H1 (cell line): ENCODE data around the gene GPSM1. TPM values are rescaled to one million over a fixed set of nuclear protein-coding genes. Genes with fewer than 3 reads are reported as not detected.

Experiments used
- CTCF ChIA-PET: fragments of 300-600 bp; sonication (Branson Sonifier 250); formaldehyde crosslinking; loops from one replicate; lab custom pipeline; 2021; ENCODE audit not compliant: partially characterized antibody; lab: Charles Lee
- POLR2A ChIA-PET: fragments of 300-600 bp; sonication (Branson Sonifier 250); formaldehyde crosslinking; loops from one replicate; lab custom pipeline; 2021; ENCODE audit warnings: inconsistent platforms; ENCODE audit not compliant: partially characterized antibody; lab: Charles Lee
- DNase-seq, 2 experiments: peaks; one replicate each; pipeline versions ENCODE4 v3.0.0 to v3.0.0-alpha.2; 2010 to 2022; ENCODE audit warnings: low spot score in 2 of 2, low read depth in 1 of 2, mixed read lengths in 1 of 2
- FAIRE-seq: peaks from 2 replicates; lab custom pipeline; 2011; peaks lifted over from hg19 to GRCh38; lab: Jason Lieb, UNC
- H2AFZ ChIP-seq: 2 replicates; pipeline ENCODE4 v1.8.1; 2012; ENCODE audit warnings: low read length, inconsistent platforms
- H2AK5ac ChIP-seq: 2 replicates; pipeline ENCODE4 v1.6.1; 2013; ENCODE audit warnings: low read depth, low read length
- H2BK120ac ChIP-seq: replicated peaks from 2 replicates; pipeline ENCODE3; 2013; ENCODE audit warnings: low read depth, low read length, inconsistent platforms
- H2BK12ac ChIP-seq: 2 replicates; pipeline ENCODE4 v1.6.1; 2013; ENCODE audit warnings: low read depth, low read length
- H2BK15ac ChIP-seq: 2 replicates; pipeline ENCODE4 v1.6.1; 2013; ENCODE audit warnings: low read length
- H2BK20ac ChIP-seq: 2 replicates; pipeline ENCODE4 v1.6.1; 2013; ENCODE audit warnings: low read length
- H2BK5ac ChIP-seq: 2 replicates; pipeline ENCODE4 v1.6.1; 2013; ENCODE audit warnings: low read depth, low read length
- H3K14ac ChIP-seq: 2 replicates; pipeline ENCODE4 v1.6.1; 2013; ENCODE audit warnings: inconsistent platforms; ENCODE audit not compliant: insufficient read length
- H3K18ac ChIP-seq: 2 replicates; pipeline ENCODE4 v1.6.1; 2013; ENCODE audit warnings: low read length; ENCODE audit errors: extremely low read depth
- H3K23ac ChIP-seq: 2 replicates; pipeline ENCODE4 v1.6.1; 2013; ENCODE audit warnings: inconsistent platforms; ENCODE audit not compliant: insufficient read length
- H3K23me2 ChIP-seq: 2 replicates; pipeline ENCODE4 v1.6.1; 2013; ENCODE audit warnings: low read depth, low read length
- H3K27ac ChIP-seq: 2 replicates; pipeline ENCODE4 v1.6.1; 2011; ENCODE audit warnings: low read depth, low read length, inconsistent platforms
- H3K27me3 ChIP-seq, 4 experiments: replicated peaks in 1 of 4; 1 replicate in 1 of 4; 2 replicates in 3 of 4; pipeline versions ENCODE4 v1.6.1 to v1.8.1; 2011 to 2013; ENCODE audit warnings: low read length in 3 of 4, mild to moderate bottlenecking in 3 of 4, inconsistent platforms in 2 of 4, mixed read lengths in 2 of 4, moderate library complexity in 1 of 4; ENCODE audit not compliant: control insufficient read depth in 3 of 4, insufficient read depth in 3 of 4; ENCODE audit errors: extremely low read depth in 1 of 4
- H3K36me3 ChIP-seq, 4 experiments: 2 replicates each; pipeline versions ENCODE4 v1.6.1 to v1.8.1; 2011 to 2013; ENCODE audit warnings: mild to moderate bottlenecking in 4 of 4, low read length in 3 of 4, moderate library complexity in 2 of 4, control low read depth in 1 of 4, inconsistent platforms in 1 of 4; ENCODE audit not compliant: insufficient read depth in 4 of 4, control insufficient read depth in 2 of 4
- H3K4ac ChIP-seq: replicated peaks from 2 replicates; pipeline ENCODE3; 2013; ENCODE audit warnings: low read length, low read depth, mixed read lengths, inconsistent platforms; ENCODE audit not compliant: insufficient read length
- H3K4me1 ChIP-seq, 4 experiments: replicated peaks in 1 of 4; 1 replicate in 1 of 4; 2 replicates in 3 of 4; pipeline versions ENCODE4 v1.6.1 to v1.8.1; 2011 to 2013; ENCODE audit warnings: low read length in 3 of 4, inconsistent platforms in 2 of 4, mixed read lengths in 1 of 4; ENCODE audit not compliant: insufficient read depth in 4 of 4, control insufficient read depth in 3 of 4
- H3K4me2 ChIP-seq, 2 experiments: 2 replicates each; pipeline versions ENCODE4 v1.6.1 to v1.8.1; 2011 to 2013; ENCODE audit warnings: low read depth in 2 of 2, low read length in 2 of 2, control low read depth in 1 of 2, inconsistent platforms in 1 of 2, mild to moderate bottlenecking in 1 of 2; ENCODE audit not compliant: insufficient read depth in 1 of 2
- H3K4me3 ChIP-seq, 4 experiments: fragments of 200-600, 300-600 bp in 1 of 4; sonication (generic), shearing (Covaris generic), sonication (Bioruptor Twin) in 1 of 4; 2 replicates each; pipeline versions ENCODE4 v1.5.1 to v1.8.1; 2011 to 2016; ENCODE audit warnings: low read length in 4 of 4, low read depth in 3 of 4, control low read depth in 2 of 4, inconsistent platforms in 2 of 4, mild to moderate bottlenecking in 2 of 4, mixed read lengths in 1 of 4, moderate library complexity in 1 of 4; ENCODE audit not compliant: insufficient read depth in 2 of 4; ENCODE audit errors: extremely low read depth in 1 of 4
- H3K56ac ChIP-seq: replicated peaks from 2 replicates; pipeline ENCODE3; 2013; ENCODE audit warnings: low read depth, mild to moderate bottlenecking, mixed read lengths, low read length, inconsistent platforms; ENCODE audit not compliant: insufficient read length
- H3K79me1 ChIP-seq: 2 replicates; pipeline ENCODE4 v1.6.1; 2013; ENCODE audit warnings: low read depth, low read length, control low read depth
- H3K79me2 ChIP-seq, 2 experiments: 2 replicates each; pipeline versions ENCODE4 v1.6.1 to v1.8.1; 2012 to 2013; ENCODE audit warnings: low read length in 2 of 2, mild to moderate bottlenecking in 2 of 2, inconsistent platforms in 1 of 2; ENCODE audit not compliant: insufficient read depth in 2 of 2, control insufficient read depth in 1 of 2
- H3K9ac ChIP-seq, 4 experiments: replicated peaks in 1 of 4; 1 replicate in 1 of 4; 2 replicates in 3 of 4; pipeline versions ENCODE4 v1.6.1 to v1.8.1; 2011 to 2013; ENCODE audit warnings: low read depth in 3 of 4, low read length in 3 of 4, control low read depth in 2 of 4, mild to moderate bottlenecking in 2 of 4, moderate library complexity in 2 of 4, inconsistent platforms in 1 of 4; ENCODE audit errors: extremely low read depth in 1 of 4
- H3K9me3 ChIP-seq, 2 experiments: 2 replicates each; pipeline versions ENCODE4 v1.6.1 to v1.8.1; 2012 to 2013; ENCODE audit warnings: mild to moderate bottlenecking in 2 of 2, moderate library complexity in 2 of 2, control low read depth in 1 of 2, inconsistent platforms in 1 of 2, low read depth in 1 of 2, low read length in 1 of 2, mixed read lengths in 1 of 2; ENCODE audit not compliant: insufficient read depth in 2 of 2
- H4K20me1 ChIP-seq, 2 experiments: replicated peaks in 1 of 2; 2 replicates each; pipeline versions ENCODE3 to v1.8.1; 2011 to 2013; ENCODE audit warnings: inconsistent platforms in 2 of 2, low read length in 2 of 2, mild to moderate bottlenecking in 1 of 2; ENCODE audit not compliant: insufficient read depth in 2 of 2, control insufficient read depth in 1 of 2
- H4K5ac ChIP-seq: 2 replicates; pipeline ENCODE4 v1.6.1; 2013; ENCODE audit warnings: low read length, low read depth, mixed read lengths, inconsistent platforms; ENCODE audit not compliant: insufficient read length
- H4K8ac ChIP-seq: 2 replicates; pipeline ENCODE4 v1.8.0; 2013; ENCODE audit warnings: mild to moderate bottlenecking, moderate library complexity, low read length, inconsistent platforms; ENCODE audit not compliant: insufficient read depth; ENCODE audit errors: extremely low read depth
- H4K91ac ChIP-seq: replicated peaks from 2 replicates; pipeline ENCODE3; 2013; ENCODE audit warnings: low read length, mixed read lengths, inconsistent platforms; ENCODE audit not compliant: insufficient read length
- KDM1A ChIP-seq: fragments of 200-600, 300-600 bp; sonication (generic); IDR thresholded peaks from 2 replicates; pipeline ENCODE4 v1.7.1; 2016; ENCODE audit warnings: mild to moderate bottlenecking, low read length, borderline replicate concordance
- NRF1 ChIP-seq: IDR thresholded peaks from 2 replicates; pipeline ENCODE4 v1.6.1; 2011; ENCODE audit warnings: mild to moderate bottlenecking, low read depth, low read length, improper control_type of control experiment
- WGBS, 2 experiments: shearing (Covaris generic) in 1 of 2; methylation state at CpG; one replicate each; pipeline versions ENCODE4 v1.1.6 to v1.1.7; 2013 to 2015; ENCODE audit warnings: low lambda C conversion rate in 2 of 2, mixed read lengths in 2 of 2, inconsistent platforms in 1 of 2, low coverage in 1 of 2, missing lambda C conversion rate in 1 of 2; ENCODE audit not compliant: insufficient replicate concordance in 2 of 2, insufficient coverage in 1 of 2, insufficient read length in 1 of 2; ENCODE audit errors: extremely low coverage in 1 of 2, missing lambda C conversion rate in 1 of 2; 5-methylcytosine and 5-hydroxymethylcytosine counted together
- polyA plus RNA-seq, 7 experiments: library from polyadenylated mRNA; depleted of rRNA in 3 of 7; stranded (reverse) in 5 of 7; unstranded in 2 of 7; fragments of >200 nt in 5 of 7; fragments of 200-250 nt in 2 of 7; gene quantifications; 1 replicate in 5 of 7; 2 replicates in 1 of 7; 4 replicates in 1 of 7; pipeline versions ENCODE4 v1.2.1 to v1.2.3, GENCODE V29; 2011 to 2013; ENCODE audit warnings: missing spikeins in 2 of 7, mixed read lengths in 2 of 7
- total RNA-seq: library from RNA; stranded (reverse); fragmentation: NEBNext Ultra II Directional; extraction: Animal tissue kit (Norgen Biotek cat#: 25700); gene quantifications from 2 replicates; pipeline ENCODE4 v1.2.1, GENCODE V29; 2021
- TF ChIP-seq, protein P1 (sequence below): IDR thresholded peaks from 2 replicates; pipeline ENCODE4 v1.6.1; 2011; ENCODE audit warnings: low read length, improper control_type of control experiment

The GPSM1 gene
- total and polyA plus RNA-seq, 2 of the 8 experiments (the other 6 are each of a cell fraction or from before 2014, with no cell fraction given), result 12.8 to 18.0 TPM

DNA sequence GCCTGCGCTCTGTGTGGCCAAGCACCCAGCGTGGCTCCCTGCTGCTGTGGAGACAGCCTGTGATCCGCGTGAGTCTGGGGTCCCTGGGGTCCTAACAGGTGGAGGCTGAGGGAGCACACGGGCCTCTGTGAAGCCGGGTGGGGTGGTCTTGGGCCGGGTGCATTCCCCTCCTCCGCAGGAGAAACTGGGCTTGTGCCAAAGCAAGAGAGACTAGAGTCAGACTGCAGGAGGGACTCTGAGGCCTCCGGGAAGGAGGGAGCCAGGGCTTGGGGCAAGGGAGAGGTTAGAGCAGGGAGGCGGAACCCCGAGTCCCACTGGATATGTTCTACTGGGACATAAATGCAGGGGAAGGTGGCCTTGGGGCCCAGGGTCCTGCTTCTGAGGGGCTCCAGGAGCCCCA lies 25.7 kb downstream of the GPSM1 start:
- H4K91ac ChIP-seq, result no peak overlapping the region
- FAIRE-seq, result no peak
- ChIA-PET CTCF (interaction anchor here (0.6 to 2.0 kb wide), 3 partner anchors 9 to 43 kb away, joined by 3 to 22 read pairs (median 4); no protein-coding TSS in a partner anchor), POLR2A (interaction anchor here (1.0 to 1.2 kb wide), 3 partner anchors 10 to 131 kb away, joined by 3 to 4 read pairs (median 3); partner anchors contain the start of gene DNLZ)
- no peak overlapping the region for H3K27ac ChIP-seq
- H2BK12ac ChIP-seq, result no peak overlapping the region
- no peaks in the 10 kb centered on the region for H3K23me2 ChIP-seq
- H3K27me3 ChIP-seq, result no peaks in the 10 kb centered on the region; a peak in 2 of 7 replicates
- no peak overlapping the region for H3K18ac ChIP-seq
- no peak overlapping the region for H2BK15ac ChIP-seq
- H4K8ac ChIP-seq, result peak overlapping the region; percentile 68; the same call in 1 of the 2 replicates
- no peaks in the 10 kb centered on the region for H3K79me2 ChIP-seq
- TF ChIP-seq, protein P1, sequence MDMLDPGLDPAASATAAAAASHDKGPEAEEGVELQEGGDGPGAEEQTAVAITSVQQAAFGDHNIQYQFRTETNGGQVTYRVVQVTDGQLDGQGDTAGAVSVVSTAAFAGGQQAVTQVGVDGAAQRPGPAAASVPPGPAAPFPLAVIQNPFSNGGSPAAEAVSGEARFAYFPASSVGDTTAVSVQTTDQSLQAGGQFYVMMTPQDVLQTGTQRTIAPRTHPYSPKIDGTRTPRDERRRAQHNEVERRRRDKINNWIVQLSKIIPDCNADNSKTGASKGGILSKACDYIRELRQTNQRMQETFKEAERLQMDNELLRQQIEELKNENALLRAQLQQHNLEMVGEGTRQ, result no peak
- TF ChIP-seq NRF1 (no peak), KDM1A (peak; percentile 55; the same call in 1 of the 2 replicates)
- TF ChIP-seq, all 59 proteins: peak for 1
- no peak overlapping the region for H3K56ac ChIP-seq
- H2BK120ac ChIP-seq, result no peak overlapping the region
- no peak overlapping the region for H2AK5ac ChIP-seq
- H3K79me1 ChIP-seq, result no peaks in the 10 kb centered on the region
- no peak overlapping the region for H2AFZ ChIP-seq
- no peak overlapping the region for H2BK5ac ChIP-seq
- H3K4me1 ChIP-seq, result no peaks in the 10 kb centered on the region
- no peak overlapping the region for H3K4ac ChIP-seq
- no peak overlapping the region for H3K23ac ChIP-seq
- H3K14ac ChIP-seq, result no peak overlapping the region
- 94% methylated on average over 11 of the region's 11 CpGs; no CpG with 5 or more reads in 1 of the 2 experiments for WGBS, 2 experiments
- H4K5ac ChIP-seq, result no peak overlapping the region
- DNase-seq, result no peak
- no peaks in the 10 kb centered on the region for H3K9me3 ChIP-seq
- H3K9ac ChIP-seq, result no peak overlapping the region
- no peaks in the 10 kb centered on the region; a peak in 1 of 8 replicates for H3K36me3 ChIP-seq
- H3K4me3 ChIP-seq, result no peak overlapping the region
- H4K20me1 ChIP-seq, result no peaks in the 10 kb centered on the region
- H3K4me2 ChIP-seq, result no peak overlapping the region
- no peak overlapping the region for H2BK20ac ChIP-seq
